Measurements from ENCODE around the gene MMP14.

Gene MMP14

GRCh38 chr14:22837750-22838538 is 1.6 kb downstream of the MMP14 start:
- no peak for TF ChIP-seq CTCF (IDR thresholded peaks at IDR 0.05; ENCODE audit: borderline replicate concordance, insufficient read depth, low read depth, low read length)
- no peak overlapping the region for H3K4me3 ChIP-seq (ENCODE audit: low read depth, low read length)

GRCh38 chr14:22838631-22839041 is 2.3 kb downstream of the MMP14 start:
- no peak overlapping the region for H3K4me3 ChIP-seq (ENCODE audit: low read depth, low read length)
- TF ChIP-seq CTCF (IDR thresholded peaks at IDR 0.05; ENCODE audit: borderline replicate concordance, insufficient read depth, low read depth, low read length) = no peak

GRCh38 chr14:22839159-22839779 is 2.9 kb downstream of the MMP14 start:
- H3K4me3 ChIP-seq (ENCODE audit: low read depth, low read length) = no peak overlapping the region
- TF ChIP-seq CTCF (IDR thresholded peaks at IDR 0.05; ENCODE audit: borderline replicate concordance, insufficient read depth, low read depth, low read length) = no peak

GRCh38 chr14:22841311-22841710 is 4.9 kb downstream of the MMP14 start:
- no peak for TF ChIP-seq CTCF (IDR thresholded peaks at IDR 0.05; ENCODE audit: borderline replicate concordance, insufficient read depth, low read depth, low read length)
- H3K4me3 ChIP-seq (ENCODE audit: low read depth, low read length) = no peak overlapping the region

- no peak for TF ChIP-seq CTCF (IDR thresholded peaks at IDR 0.05; ENCODE audit: borderline replicate concordance, insufficient read depth, low read depth, low read length)
These were observed 5.4 kb downstream of the MMP14 start for GRCh38 chr14:22841769-22842168.

GRCh38 chr14:22842211-22843122 is 6.1 kb downstream of the MMP14 start:
- H3K4me3 ChIP-seq (ENCODE audit: low read depth, low read length) = no peak overlapping the region
- no peak for TF ChIP-seq CTCF (IDR thresholded peaks at IDR 0.05; ENCODE audit: borderline replicate concordance, insufficient read depth, low read depth, low read length)

More at GRCh38 chr14:22841769-22842168, 5.4 kb downstream of the MMP14 start:
- H3K4me3 ChIP-seq (ENCODE audit: low read depth, low read length) = no peak overlapping the region
